HG03354 (cell line): ENCODE data around the gene BACH2.
"Not testable (repeated sequence)": the region's sequence is repeated elsewhere in the genome, so short reads cannot be mapped to it uniquely, and the experiment has no call there.

Experiments used
- ATAC-seq: cut with Tn5 transposase; IDR thresholded peaks from one replicate; pipeline ENCODE4 v1.9.1; 2021; ENCODE audit warnings: mild to moderate bottlenecking; ENCODE audit not compliant: unreplicated experiment, poor library complexity, severe bottlenecking

BACH2 gene

GRCh38 chr6:89910001-89910901 is 386.4 kb downstream of the BACH2 start:
- ATAC-seq = not testable (repeated sequence)

- ATAC-seq = no peak
Measured at GRCh38 chr6:89895276-89895874, 401.3 kb downstream of the BACH2 start.

- no peak for ATAC-seq
Measured at GRCh38 chr6:89894169-89894568, 402.5 kb downstream of the BACH2 start, which contains the start of gene GJA10. Gene GJA10, plus strand, starts transcription at chr6:89894469. Its CDS starts 0 bp downstream, at chr6:89894469.

DNA sequence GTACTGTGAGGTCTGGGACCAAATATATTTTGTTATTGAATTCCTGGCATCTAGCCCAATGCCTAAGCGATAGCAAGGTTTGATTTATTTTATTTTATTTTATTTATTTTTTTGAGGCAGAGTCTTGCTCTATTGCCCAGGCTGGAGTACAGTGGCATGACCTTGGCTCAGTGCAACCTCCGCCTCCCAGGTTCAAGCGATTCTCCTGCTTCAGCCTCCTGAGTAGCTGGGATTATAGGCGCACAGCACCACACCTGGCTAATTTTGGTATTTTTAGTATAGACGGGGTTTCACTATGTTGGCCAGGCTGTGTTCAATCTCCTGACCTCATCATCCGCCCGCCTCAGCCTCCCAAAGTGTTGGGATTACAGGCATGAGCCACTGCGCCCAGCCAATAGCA is 404.1 kb downstream of the BACH2 start:
- ATAC-seq = not testable (repeated sequence)

DNA sequence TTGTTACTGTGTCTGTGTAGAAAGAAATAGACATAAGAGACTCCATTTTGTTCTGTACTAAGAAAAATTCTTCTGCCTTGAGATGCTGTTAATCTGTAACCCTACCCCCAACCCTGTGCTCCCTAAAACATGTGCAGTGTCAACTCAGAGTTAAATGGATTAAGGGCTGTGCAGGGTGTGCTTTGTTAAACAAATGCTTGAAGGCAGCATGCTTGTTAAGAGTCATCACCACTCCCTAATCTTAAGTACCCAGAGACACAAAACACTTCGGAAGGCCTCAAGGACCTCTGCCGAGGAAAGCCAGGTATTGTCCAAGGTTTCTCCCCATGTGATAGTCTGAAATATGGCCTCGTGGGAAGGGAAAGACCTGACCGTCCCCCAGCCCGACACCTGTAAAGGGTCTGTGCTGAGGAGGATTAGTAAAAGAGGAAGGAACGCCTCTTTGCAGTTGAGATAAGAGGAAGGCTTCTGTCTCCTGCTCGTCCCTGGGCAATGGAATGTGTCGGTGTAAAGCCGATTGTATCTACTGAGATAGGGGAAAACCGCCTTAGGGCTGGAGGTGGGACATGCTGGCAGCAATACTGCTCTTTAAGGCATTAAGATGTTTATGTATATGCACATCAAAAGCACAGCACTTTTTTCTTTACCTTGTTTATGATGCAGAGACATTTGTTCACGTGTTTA is 405.7 kb downstream of the BACH2 start:
- ATAC-seq = not testable (repeated sequence)

DNA sequence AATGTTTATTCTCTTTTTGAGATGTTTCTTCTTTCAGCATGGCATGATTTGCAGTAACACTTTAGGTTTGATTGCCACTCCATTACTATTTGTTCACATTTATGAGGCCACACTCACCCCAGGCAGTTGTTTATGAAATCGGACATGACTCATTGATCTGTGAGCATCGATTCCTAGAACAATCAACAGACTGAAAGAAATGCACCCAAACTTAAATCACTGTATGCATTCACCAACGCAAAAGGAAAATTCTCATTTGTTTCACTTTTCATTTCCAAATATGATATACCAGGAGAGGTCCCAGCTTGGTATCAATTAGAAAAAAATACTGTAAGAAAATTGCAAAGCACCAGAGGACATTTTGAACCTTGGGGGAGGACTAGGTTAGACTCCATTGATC is 407.8 kb downstream of the BACH2 start:
- ATAC-seq = no peak

DNA sequence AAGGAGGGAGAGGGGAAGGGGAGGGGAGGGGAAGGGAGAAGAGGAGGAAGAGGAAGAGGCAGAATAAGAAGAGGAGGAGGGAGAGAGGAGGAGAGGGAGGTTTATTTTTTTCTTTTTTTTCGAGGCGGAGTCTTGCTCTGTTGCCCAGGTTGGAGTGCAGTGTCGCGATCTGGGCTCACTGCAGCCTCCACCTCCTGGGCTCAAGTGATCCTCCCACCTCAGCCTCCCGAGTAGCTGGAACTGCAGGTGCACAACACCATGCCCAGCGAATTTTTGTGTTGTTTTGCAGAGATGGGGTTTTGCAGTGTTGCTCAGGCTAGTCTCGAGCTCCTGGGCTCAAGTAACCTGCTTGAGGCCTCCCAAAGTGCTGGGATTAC is 408.5 kb downstream of the BACH2 start:
- ATAC-seq = no peak

DNA sequence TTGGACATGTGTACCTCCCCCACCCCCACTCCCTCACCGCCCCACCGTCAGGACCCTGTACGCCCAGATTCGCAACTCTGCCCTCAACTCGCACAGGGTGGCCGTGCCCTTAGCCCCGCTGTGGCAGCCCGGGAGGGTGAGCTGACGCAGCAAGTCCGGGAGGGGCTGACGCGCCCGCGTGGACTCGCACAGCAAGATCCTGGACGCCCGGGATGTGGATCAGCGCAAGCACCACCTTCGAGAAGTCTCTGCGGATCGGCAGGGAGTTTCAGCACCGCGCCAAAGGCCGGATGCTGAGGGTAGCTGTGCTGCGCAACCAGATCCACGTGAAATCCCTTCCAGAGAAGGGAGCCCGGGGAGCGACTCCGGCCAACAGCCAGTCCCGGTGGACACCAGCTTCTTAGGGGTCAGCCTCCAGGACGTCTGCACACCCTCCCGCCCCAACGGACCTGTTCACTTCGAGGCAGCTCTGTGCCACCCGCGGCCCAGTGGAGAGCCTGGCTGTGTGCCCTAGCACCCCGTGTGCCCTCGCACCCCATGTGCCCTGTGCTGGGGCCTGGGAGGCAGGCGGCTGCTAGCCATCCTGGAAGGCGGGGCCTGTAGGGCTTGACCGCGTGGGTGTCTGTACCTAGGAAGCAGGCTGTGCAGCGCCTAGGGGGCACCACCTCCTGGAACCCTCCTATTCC is 409.0 kb downstream of the BACH2 start:
- ATAC-seq = no peak

DNA sequence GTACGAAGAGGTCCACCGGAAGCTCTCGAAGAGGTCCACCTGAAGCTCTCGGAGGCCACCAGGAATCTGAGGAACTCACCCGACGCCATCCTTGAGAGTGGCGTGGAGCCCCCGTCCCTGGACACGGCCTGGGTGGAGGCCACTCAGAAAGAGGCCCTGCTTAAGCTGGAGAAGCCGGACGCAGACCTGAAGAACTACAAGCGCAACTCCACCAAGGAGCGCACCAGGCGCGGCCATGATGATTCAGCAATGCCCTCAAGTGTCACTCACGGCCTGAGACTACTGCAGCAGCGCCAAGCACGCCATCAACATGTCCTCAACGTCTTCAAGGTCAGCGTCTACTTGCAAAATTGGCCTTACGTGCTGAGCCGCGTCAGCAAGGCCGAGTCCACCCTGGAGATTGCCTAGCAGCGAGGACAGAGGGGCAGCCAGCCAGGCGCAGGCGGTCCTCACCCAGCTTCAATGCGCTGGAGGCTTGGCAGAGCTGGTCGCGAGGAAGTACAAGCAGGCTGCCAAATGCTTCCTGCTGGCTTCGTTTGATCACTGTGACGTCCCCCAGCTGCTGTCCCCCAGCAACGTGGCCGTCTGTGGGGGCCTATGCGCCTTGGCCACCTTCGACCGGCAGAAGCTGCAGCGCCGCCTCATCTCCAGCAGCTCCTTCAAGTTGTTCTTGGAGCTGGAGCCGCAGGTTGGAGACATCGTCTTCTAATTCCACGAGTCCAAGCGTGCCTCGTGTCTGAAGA is 410.1 kb downstream of the BACH2 start:
- ATAC-seq = no peak
